ENCODE measurements around the gene CAPS2.

Gene CAPS2

DNA sequence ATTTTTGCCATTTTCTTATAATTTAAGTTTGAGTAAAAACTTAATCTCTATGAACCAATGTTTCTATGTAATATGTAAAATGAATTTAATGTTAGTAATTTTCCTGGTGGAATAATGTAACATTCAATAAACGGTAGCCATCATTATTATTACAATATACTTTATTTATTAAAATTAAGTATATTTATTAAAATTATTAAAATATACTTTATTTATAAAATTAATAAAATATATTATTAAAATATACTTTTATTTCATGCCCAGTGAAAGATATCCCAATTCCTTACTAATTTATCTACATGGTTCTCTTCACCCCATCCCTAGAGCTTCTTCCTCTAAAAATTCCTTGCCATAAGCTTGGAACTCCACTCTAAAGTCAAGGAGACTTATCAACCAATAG lies 2.5 kb downstream of the CAPS2 start:
- no peaks in the 10 kb centered on the region for H3K9me3 Mint-ChIP-seq
- H3K27ac Mint-ChIP-seq = no peak overlapping the region
- H3K4me1 Mint-ChIP-seq = peaks cover 8% of the 10 kb centered on the region
- ATAC-seq = no peak
- peaks cover 31% of the 10 kb centered on the region for H3K27me3 Mint-ChIP-seq
- H3K4me3 Mint-ChIP-seq = no peak overlapping the region
- no peaks in the 10 kb centered on the region for H3K36me3 Mint-ChIP-seq (ENCODE audit: low read depth)
- no peak for DNase-seq

- H3K27me3 Mint-ChIP-seq = peaks cover 9% of the 10 kb centered on the region
Measured at GRCh38 chr12:75323663-75324062, 6.5 kb downstream of the CAPS2 start.

DNA sequence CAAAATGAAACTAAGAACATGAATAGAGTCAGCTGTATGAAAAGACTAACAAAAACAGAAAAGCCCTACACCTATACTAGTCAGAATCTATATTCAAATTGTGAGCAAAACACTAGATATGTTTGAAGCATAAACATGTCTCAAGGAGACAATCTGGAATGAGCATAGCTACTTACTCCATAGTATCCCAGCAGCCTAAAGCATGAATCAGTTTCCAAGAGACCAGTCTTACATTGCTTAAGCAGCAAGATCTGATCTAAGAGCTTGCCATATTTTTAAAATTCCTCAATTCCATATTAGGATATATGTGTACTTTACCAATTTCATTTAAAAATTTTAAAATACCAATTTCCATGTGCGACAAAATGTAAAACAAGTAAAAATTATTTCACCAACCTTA lies 7.7 kb downstream of the CAPS2 start:
- no peak overlapping the region for H3K27ac Mint-ChIP-seq
- no peaks in the 10 kb centered on the region for H3K4me1 Mint-ChIP-seq
- no peaks in the 10 kb centered on the region for H3K36me3 Mint-ChIP-seq (ENCODE audit: low read depth)

More at GRCh38 chr12:75323663-75324062, 6.5 kb downstream of the CAPS2 start:
- Mint-ChIP-seq H3K36me3 (ENCODE audit: low read depth) (no peaks in the 10 kb centered on the region), H3K27ac (no peak overlapping the region), H3K4me1 (no peaks in the 10 kb centered on the region), H3K9me3 (no peaks in the 10 kb centered on the region), H3K4me3 (no peak overlapping the region)
- no peak for ATAC-seq
- no peak for DNase-seq

GRCh38 chr12:75317784-75318183 lies 12.3 kb downstream of the CAPS2 start:
- H3K4me1 Mint-ChIP-seq = no peaks in the 10 kb centered on the region
- ATAC-seq (no peak), DNase-seq (no peak)
- H3K4me3 Mint-ChIP-seq = no peak overlapping the region
- H3K27ac Mint-ChIP-seq = no peak overlapping the region
- no peaks in the 10 kb centered on the region for H3K9me3 Mint-ChIP-seq
- no peaks in the 10 kb centered on the region for H3K36me3 Mint-ChIP-seq (ENCODE audit: low read depth)
- no peaks in the 10 kb centered on the region for H3K27me3 Mint-ChIP-seq

More for the DNA sequence above, 7.7 kb downstream of the CAPS2 start:
- DNase-seq (no peak), ATAC-seq (no peak)
- Mint-ChIP-seq H3K27me3 (peaks cover 7% of the 10 kb centered on the region), H3K9me3 (no peaks in the 10 kb centered on the region), H3K4me3 (no peak overlapping the region)

GRCh38 chr12:75315518-75315917 lies 14.6 kb downstream of the CAPS2 start:
- H3K4me1 Mint-ChIP-seq = no peaks in the 10 kb centered on the region
- DNase-seq (no peak), ATAC-seq (no peak)
- H3K9me3 Mint-ChIP-seq = no peaks in the 10 kb centered on the region
- no peak overlapping the region for H3K27ac Mint-ChIP-seq
- no peaks in the 10 kb centered on the region for H3K27me3 Mint-ChIP-seq
- H3K36me3 Mint-ChIP-seq (ENCODE audit: low read depth) = no peaks in the 10 kb centered on the region
- H3K4me3 Mint-ChIP-seq = no peak overlapping the region

DNA sequence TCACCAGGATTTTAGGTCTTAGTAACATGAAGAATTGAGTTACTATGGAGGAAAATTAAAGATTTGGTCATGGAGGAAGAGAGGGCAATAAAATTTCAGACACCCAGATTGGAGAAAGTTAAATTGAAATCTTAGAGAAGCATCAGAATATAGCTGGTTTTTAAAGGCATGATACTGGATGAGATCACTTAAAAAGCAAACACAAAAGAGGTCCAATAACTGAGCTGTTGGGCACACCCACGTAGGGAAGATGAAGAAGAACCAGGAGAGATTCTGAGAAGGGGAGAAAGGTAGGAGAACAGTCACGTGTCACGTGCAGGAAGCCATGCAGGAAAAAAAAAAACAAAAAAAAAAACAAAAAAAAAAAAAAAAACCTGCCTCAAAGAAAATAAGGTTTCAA lies 18.8 kb downstream of the CAPS2 start:
- H3K27ac Mint-ChIP-seq = no peak overlapping the region
- ATAC-seq = no peak
- H3K9me3 Mint-ChIP-seq = no peaks in the 10 kb centered on the region
- no peaks in the 10 kb centered on the region for H3K36me3 Mint-ChIP-seq (ENCODE audit: low read depth)
- H3K4me3 Mint-ChIP-seq = no peak overlapping the region
- H3K4me1 Mint-ChIP-seq = no peaks in the 10 kb centered on the region
- H3K27me3 Mint-ChIP-seq = no peaks in the 10 kb centered on the region
- no peak for DNase-seq

DNA sequence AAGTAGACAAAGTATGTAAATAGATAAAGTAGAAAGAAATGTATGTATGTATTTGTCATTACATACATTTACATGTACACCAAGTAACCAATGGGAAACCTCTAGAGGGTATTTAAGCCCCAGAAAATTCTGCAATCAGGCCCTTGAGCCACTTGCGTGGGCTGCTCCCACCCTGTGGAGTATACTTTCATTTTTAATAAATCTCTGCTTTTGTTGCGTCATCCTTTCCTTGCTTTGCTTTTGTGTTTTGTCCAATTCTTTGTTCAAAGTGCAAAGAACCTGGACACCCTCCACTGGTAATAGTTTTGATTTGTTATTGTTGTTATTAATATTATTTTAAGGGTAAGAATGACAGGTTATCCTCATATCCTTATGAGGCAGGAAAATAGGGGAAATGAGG lies 21.8 kb downstream of the CAPS2 start:
- no peak overlapping the region for H3K4me3 Mint-ChIP-seq
- H3K36me3 Mint-ChIP-seq (ENCODE audit: low read depth) = no peaks in the 10 kb centered on the region
- H3K27me3 Mint-ChIP-seq = no peaks in the 10 kb centered on the region
- H3K27ac Mint-ChIP-seq = no peak overlapping the region
- no peaks in the 10 kb centered on the region for H3K4me1 Mint-ChIP-seq
- ATAC-seq (no peak), DNase-seq (no peak)
- no peaks in the 10 kb centered on the region for H3K9me3 Mint-ChIP-seq

GRCh38 chr12:75305412-75306332 lies 24.5 kb downstream of the CAPS2 start:
- H3K27ac Mint-ChIP-seq = no peak overlapping the region
- no peaks in the 10 kb centered on the region for H3K27me3 Mint-ChIP-seq
- H3K9me3 Mint-ChIP-seq = no peaks in the 10 kb centered on the region
- no peak for DNase-seq
- no peak for ATAC-seq
- no peaks in the 10 kb centered on the region for H3K36me3 Mint-ChIP-seq (ENCODE audit: low read depth)
- H3K4me3 Mint-ChIP-seq = no peak overlapping the region
- H3K4me1 Mint-ChIP-seq = no peaks in the 10 kb centered on the region

- DNase-seq (no peak), ATAC-seq (no peak)
- no peak overlapping the region for H3K4me3 Mint-ChIP-seq
- no peaks in the 10 kb centered on the region for H3K36me3 Mint-ChIP-seq (ENCODE audit: low read depth)
- no peaks in the 10 kb centered on the region for H3K9me3 Mint-ChIP-seq
- no peak overlapping the region for H3K27ac Mint-ChIP-seq
- H3K27me3 Mint-ChIP-seq = no peaks in the 10 kb centered on the region
- H3K4me1 Mint-ChIP-seq = no peaks in the 10 kb centered on the region
Measured at GRCh38 chr12:75302781-75303180, 27.3 kb downstream of the CAPS2 start.

DNA sequence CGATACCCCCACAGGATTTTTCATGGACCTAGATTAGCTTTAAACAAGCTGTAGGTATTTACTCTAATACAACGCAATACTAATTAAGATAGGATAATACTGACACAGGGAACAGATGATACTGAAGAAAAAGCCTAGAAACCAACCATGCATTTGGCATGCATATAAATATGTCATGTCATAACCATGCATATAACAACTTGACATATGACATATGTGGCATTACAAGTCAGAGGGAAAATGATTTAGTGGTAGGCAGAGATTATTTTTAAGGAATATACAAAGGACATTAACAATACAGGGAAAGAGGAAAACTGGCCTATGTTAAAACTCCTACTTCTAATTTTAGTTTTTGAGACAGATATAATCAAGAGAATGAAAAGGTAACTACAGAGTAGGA lies 27.9 kb downstream of the CAPS2 start:
- no peaks in the 10 kb centered on the region for H3K9me3 Mint-ChIP-seq
- H3K27me3 Mint-ChIP-seq = no peaks in the 10 kb centered on the region
- H3K27ac Mint-ChIP-seq = no peak overlapping the region
- H3K36me3 Mint-ChIP-seq (ENCODE audit: low read depth) = no peaks in the 10 kb centered on the region
- H3K4me3 Mint-ChIP-seq = no peak overlapping the region
- no peak for DNase-seq
- H3K4me1 Mint-ChIP-seq = no peaks in the 10 kb centered on the region
- ATAC-seq = no peak

DNA sequence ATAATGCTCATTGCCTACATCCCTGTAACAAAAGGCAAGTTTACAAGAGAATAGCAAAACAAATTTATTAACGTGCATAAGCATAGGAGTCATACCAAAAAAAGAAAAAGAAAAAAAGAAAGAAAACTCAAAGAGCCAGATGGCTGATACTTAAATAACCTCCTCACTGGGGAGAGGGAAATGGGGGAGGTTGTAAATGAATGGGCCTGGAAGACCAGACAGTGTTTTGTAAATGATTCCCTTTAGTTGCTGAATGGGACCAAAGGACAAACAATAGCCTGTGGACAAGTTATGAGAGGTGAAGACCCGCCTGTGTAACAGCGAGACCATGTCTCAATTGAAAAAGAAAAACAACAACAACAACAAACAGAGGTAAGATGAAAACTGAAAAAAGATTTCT lies 35.3 kb downstream of the CAPS2 start:
- ATAC-seq (no peak), DNase-seq (no peak)
- Mint-ChIP-seq H3K36me3 (ENCODE audit: low read depth) (no peaks in the 10 kb centered on the region), H3K27ac (no peak overlapping the region), H3K4me3 (no peak overlapping the region), H3K9me3 (no peaks in the 10 kb centered on the region), H3K27me3 (peaks cover 2% of the 10 kb centered on the region), H3K4me1 (no peaks in the 10 kb centered on the region)

DNA sequence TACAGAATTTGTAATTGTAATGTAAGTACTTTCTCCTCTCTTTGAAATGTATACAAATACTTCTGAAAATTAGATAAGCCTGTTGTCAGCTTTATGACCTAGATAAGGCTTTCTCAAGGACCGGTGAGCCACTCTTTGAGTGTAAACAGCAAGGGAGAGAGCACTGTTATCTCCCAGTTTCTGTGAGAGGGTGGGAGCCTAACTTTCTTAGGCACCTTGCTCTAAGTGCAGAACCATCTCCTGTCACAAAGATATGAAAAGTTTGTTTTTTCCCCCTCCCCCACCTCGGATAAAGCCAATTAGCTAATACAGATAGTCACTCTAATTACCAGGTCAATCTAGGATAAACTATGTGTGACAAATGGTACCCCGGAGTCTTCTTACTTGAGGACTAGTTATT lies 35.8 kb downstream of the CAPS2 start:
- H3K27ac Mint-ChIP-seq = no peak overlapping the region
- ATAC-seq (no peak), DNase-seq (no peak)
- H3K4me3 Mint-ChIP-seq = no peak overlapping the region
- H3K4me1 Mint-ChIP-seq = no peaks in the 10 kb centered on the region
- H3K9me3 Mint-ChIP-seq = no peaks in the 10 kb centered on the region
- H3K27me3 Mint-ChIP-seq = peaks cover 2% of the 10 kb centered on the region
- no peaks in the 10 kb centered on the region for H3K36me3 Mint-ChIP-seq (ENCODE audit: low read depth)

DNA sequence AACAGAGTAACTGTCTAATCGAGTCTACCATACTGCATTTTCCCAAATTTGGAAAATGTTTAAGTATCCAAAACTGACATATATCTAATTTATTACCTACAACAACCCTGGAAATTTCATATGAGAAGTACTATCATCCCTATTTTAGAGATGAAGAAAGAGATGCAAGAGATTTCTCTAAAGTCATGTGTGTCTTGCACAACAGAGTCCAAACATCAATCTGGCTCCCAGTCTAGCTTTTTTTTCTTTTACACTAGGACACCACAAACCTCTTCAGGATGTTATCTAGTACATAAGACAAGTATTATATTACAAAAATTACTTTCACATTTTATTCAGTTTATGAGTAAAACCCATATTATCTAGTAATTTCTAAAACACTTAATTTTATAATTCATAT lies 39.1 kb downstream of the CAPS2 start:
- no peak overlapping the region for H3K4me3 Mint-ChIP-seq
- H3K4me1 Mint-ChIP-seq = no peaks in the 10 kb centered on the region
- DNase-seq (no peak), ATAC-seq (no peak)
- H3K9me3 Mint-ChIP-seq = no peaks in the 10 kb centered on the region
- no peaks in the 10 kb centered on the region for H3K36me3 Mint-ChIP-seq (ENCODE audit: low read depth)
- peaks cover 2% of the 10 kb centered on the region for H3K27me3 Mint-ChIP-seq
- H3K27ac Mint-ChIP-seq = no peak overlapping the region

DNA sequence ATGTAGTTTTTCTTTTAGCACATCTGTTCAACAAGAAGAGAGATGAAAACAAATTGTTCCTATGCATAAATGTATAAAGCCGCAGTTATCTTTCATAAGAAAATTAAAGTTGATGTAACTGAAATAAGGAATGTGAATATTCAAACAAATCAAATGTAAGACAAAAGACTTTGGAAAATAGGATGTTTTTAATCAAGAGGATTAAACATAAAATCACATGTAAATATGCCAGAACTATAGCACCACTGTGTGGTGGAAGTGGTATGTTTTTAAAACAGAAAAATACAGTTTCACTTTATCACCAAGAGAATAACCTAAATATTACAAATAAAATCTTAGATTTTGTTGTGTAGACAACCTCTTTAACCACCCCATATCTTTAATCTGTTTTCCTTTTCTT lies 40.4 kb downstream of the CAPS2 start:
- no peak for DNase-seq

GRCh38 chr12:75288860-75289259 lies 41.3 kb downstream of the CAPS2 start:
- no peak overlapping the region for H3K4me3 Mint-ChIP-seq
- H3K4me1 Mint-ChIP-seq = no peaks in the 10 kb centered on the region
- ATAC-seq (no peak), DNase-seq (no peak)
- H3K36me3 Mint-ChIP-seq (ENCODE audit: low read depth) = no peaks in the 10 kb centered on the region
- H3K27ac Mint-ChIP-seq = no peak overlapping the region
- H3K27me3 Mint-ChIP-seq = no peaks in the 10 kb centered on the region
- H3K9me3 Mint-ChIP-seq = no peaks in the 10 kb centered on the region

More for the DNA sequence above, 40.4 kb downstream of the CAPS2 start:
- no peaks in the 10 kb centered on the region for H3K9me3 Mint-ChIP-seq
- H3K27ac Mint-ChIP-seq = no peak overlapping the region
- no peaks in the 10 kb centered on the region for H3K4me1 Mint-ChIP-seq
- H3K4me3 Mint-ChIP-seq = no peak overlapping the region
- no peaks in the 10 kb centered on the region for H3K36me3 Mint-ChIP-seq (ENCODE audit: low read depth)
- no peaks in the 10 kb centered on the region for H3K27me3 Mint-ChIP-seq
- no peak for ATAC-seq
